Activated CD8-positive, alpha-beta T cell treated with anti-CD3 and anti-CD28 coated beads for 36 hours (primary cell): ENCODE data around the gene NHSL1. TPM values are rescaled to one million over a fixed set of nuclear protein-coding genes. Genes with fewer than 3 reads are reported as not detected.

Experiments
- ATAC-seq: fragments of 200-7000 bp; cut with Tn5 transposase; one replicate; pipeline ENCODE4 v1.10.0; 2021; ENCODE audit warnings: mild to moderate bottlenecking, moderate library complexity
- CTCF ChIA-PET: fragments of 350-600 bp; sonication (Branson Sonifier 250); formaldehyde crosslinking; loops from one replicate; lab custom pipeline; 2021; ENCODE audit warnings: antibody characterized with exemption; lab: Charles Lee
- POLR2A ChIA-PET: fragments of 350-600 bp; sonication (Branson Sonifier 250); formaldehyde crosslinking; loops from one replicate; lab custom pipeline; 2021; ENCODE audit warnings: antibody characterized with exemption; lab: Charles Lee
- DNase-seq: peaks from one replicate; pipeline ENCODE4 v3.0.0-alpha.2; 2020
- H3K27ac Mint-ChIP-seq: one replicate; pipeline ENCODE4 v1.8.0; 2021; ENCODE audit warnings: mild to moderate bottlenecking, mixed read lengths
- H3K27me3 Mint-ChIP-seq: one replicate; pipeline ENCODE4 v1.8.0; 2021; ENCODE audit warnings: mixed read lengths
- H3K36me3 Mint-ChIP-seq: one replicate; pipeline ENCODE4 v1.8.0; 2021; ENCODE audit warnings: low read depth, mixed read lengths
- H3K4me1 Mint-ChIP-seq: one replicate; pipeline ENCODE4 v1.8.0; 2021; ENCODE audit warnings: low read depth, mixed read lengths
- H3K4me3 Mint-ChIP-seq: one replicate; pipeline ENCODE4 v1.8.0; 2021; ENCODE audit warnings: mild to moderate bottlenecking, moderate library complexity, mixed read lengths
- H3K9me3 Mint-ChIP-seq: one replicate; pipeline ENCODE4 v1.8.0; 2021; ENCODE audit warnings: mixed read lengths
- intact Hi-C: fragments of 100-400 bp; cut with micrococcal nuclease; formaldehyde crosslinking; loops from one replicate; pipeline ENCODE4 v1.10.0; 2022
- total RNA-seq, 2 experiments: library from RNA; stranded (reverse); gene quantifications; one replicate each; pipeline ENCODE4 v1.2.3, GENCODE V29; 2021
- TF ChIP-seq, protein P1 (sequence below): fragments of 200-600 bp; IDR thresholded peaks from one replicate; pipeline ENCODE4 v1.8.0; 2022; ENCODE audit warnings: antibody characterized with exemption, mild to moderate bottlenecking

Gene NHSL1
- total RNA-seq, 2 experiments from 2014 or later = 0.18 to 0.49 TPM

DNA sequence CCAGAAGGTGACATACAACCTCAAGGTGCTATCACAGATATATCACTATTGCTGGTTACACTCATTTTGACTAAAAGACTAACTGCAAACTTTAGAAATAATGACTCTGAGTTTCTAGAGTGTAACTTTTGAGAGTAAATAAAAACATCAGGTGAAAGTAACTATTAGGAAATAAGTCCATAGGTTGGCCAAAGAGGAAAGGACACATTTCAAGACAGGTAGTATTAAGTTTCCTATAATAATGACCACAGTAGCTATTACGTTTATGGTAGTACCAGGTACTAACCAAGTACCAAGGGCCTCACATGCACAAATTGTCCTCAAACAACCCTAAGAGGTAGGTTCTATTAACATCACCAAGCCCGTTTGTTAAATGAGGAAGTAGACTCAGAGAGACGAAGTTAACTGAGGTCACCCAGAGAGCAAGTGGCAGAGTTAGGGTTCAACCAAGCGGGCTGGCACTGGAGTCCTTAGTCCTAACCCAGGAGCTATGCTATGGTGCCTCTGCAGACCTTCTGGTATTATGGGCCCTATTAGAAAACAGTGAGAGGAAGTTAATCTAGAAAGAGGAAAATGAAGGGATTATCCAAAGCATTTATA lies 58.4 kb downstream of the NHSL1 start:
- intact Hi-C loops = no loop called here
- H3K9me3 Mint-ChIP-seq = no peaks in the 10 kb centered on the region
- H3K36me3 Mint-ChIP-seq = no peaks in the 10 kb centered on the region
- no peaks in the 10 kb centered on the region for H3K4me1 Mint-ChIP-seq
- H3K4me3 Mint-ChIP-seq = no peak overlapping the region
- ATAC-seq (no peak), DNase-seq (no peak)
- H3K27me3 Mint-ChIP-seq = no peaks in the 10 kb centered on the region
- ChIA-PET CTCF (interaction anchor here (1.1 to 3.1 kb wide), 4 partner anchors 12 to 120 kb away, joined by 3 to 11 read pairs (median 4); no protein-coding TSS in a partner anchor), POLR2A (no interaction called here)
- no peak overlapping the region for H3K27ac Mint-ChIP-seq
- TF ChIP-seq, protein P1, sequence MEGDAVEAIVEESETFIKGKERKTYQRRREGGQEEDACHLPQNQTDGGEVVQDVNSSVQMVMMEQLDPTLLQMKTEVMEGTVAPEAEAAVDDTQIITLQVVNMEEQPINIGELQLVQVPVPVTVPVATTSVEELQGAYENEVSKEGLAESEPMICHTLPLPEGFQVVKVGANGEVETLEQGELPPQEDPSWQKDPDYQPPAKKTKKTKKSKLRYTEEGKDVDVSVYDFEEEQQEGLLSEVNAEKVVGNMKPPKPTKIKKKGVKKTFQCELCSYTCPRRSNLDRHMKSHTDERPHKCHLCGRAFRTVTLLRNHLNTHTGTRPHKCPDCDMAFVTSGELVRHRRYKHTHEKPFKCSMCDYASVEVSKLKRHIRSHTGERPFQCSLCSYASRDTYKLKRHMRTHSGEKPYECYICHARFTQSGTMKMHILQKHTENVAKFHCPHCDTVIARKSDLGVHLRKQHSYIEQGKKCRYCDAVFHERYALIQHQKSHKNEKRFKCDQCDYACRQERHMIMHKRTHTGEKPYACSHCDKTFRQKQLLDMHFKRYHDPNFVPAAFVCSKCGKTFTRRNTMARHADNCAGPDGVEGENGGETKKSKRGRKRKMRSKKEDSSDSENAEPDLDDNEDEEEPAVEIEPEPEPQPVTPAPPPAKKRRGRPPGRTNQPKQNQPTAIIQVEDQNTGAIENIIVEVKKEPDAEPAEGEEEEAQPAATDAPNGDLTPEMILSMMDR = no peak

DNA sequence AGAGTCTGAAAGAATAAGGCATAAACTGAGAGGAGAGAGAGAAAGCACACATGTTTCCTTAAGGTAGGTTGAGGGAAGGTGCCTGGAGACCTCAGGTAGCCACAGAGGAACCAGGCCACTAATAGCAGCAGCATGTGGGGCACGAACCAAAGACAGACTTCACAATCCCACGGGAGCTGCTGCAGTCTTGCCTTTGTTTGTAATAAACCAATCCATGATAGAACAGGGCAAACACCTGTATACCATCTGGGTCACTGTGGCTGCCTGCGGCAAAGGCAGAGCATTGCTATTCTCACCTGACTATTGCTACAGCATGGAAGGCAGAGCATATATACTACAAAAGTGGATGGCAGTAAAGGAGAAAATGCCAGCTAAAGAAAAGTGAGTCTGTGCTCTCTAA lies 59.0 kb downstream of the NHSL1 start:
- TF ChIP-seq, protein P1 = no peak
- Mint-ChIP-seq H3K36me3 (no peaks in the 10 kb centered on the region), H3K27ac (no peak overlapping the region), H3K4me3 (no peak overlapping the region), H3K27me3 (no peaks in the 10 kb centered on the region), H3K9me3 (no peaks in the 10 kb centered on the region), H3K4me1 (no peaks in the 10 kb centered on the region)
- DNase-seq (no peak), ATAC-seq (no peak)
- intact Hi-C loops = no loop called here
- POLR2A ChIA-PET = no interaction called here
- CTCF ChIA-PET = interaction anchor here (0.6 to 3.1 kb wide), 3 partner anchors 12 to 324 kb away, joined by 4 to 11 read pairs (median 4); no protein-coding TSS in a partner anchor

DNA sequence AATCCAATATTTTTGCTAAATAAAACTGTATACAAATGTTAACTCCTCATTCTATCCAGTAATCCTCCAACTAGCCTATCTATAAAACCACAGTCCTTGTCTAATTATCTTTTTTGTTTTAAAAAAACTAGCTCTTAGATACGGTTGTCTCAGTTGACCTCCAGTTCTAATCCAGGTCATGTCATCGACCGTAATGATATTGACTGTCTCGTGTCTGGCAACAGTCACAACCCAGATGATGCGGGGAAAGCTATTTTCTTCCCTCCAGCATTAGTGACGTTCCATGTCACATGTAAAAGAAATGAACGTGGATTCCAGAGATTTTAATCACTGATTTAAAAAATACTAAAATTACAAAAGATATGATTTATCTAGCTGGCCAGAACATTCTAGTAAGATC lies 59.7 kb downstream of the NHSL1 start:
- no peak overlapping the region for H3K4me3 Mint-ChIP-seq
- intact Hi-C loops = no loop called here
- no peaks in the 10 kb centered on the region for H3K9me3 Mint-ChIP-seq
- no peaks in the 10 kb centered on the region for H3K4me1 Mint-ChIP-seq
- H3K36me3 Mint-ChIP-seq = no peaks in the 10 kb centered on the region
- no peak for ATAC-seq
- H3K27me3 Mint-ChIP-seq = no peaks in the 10 kb centered on the region
- CTCF ChIA-PET = interaction anchor here (0.6 to 3.1 kb wide), 2 partner anchors 11 to 323 kb away, joined by 4 to 11 read pairs; no protein-coding TSS in a partner anchor
- no peak overlapping the region for H3K27ac Mint-ChIP-seq
- DNase-seq = no peak
- POLR2A ChIA-PET = no interaction called here
- TF ChIP-seq, protein P1 = no peak

DNA sequence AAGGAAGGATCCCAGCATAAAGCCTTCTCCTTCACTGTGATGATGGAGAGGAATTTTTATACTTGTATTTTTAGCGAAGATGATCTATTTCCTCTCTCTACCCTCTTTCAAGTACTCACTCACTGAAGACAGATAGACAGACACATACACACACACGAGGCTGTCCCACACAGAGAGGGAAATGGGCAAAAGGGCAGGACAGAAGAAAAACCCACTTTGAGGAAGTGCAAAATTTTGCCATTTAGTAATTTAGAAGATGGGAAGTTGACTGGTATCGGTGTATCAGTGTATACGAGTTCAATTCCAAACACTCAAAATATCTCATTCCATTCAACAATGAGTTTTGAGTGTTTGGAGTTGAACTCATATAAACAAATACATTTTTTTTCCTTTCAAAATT lies 64.4 kb downstream of the NHSL1 start:
- CTCF ChIA-PET = interaction anchor here (1.7 to 5.0 kb wide), 2 partner anchors 74 to 83 kb away, joined by 6 to 24 read pairs; no protein-coding TSS in a partner anchor
- Mint-ChIP-seq H3K27me3 (no peaks in the 10 kb centered on the region), H3K4me3 (no peak overlapping the region), H3K9me3 (no peaks in the 10 kb centered on the region), H3K27ac (no peak overlapping the region), H3K4me1 (no peaks in the 10 kb centered on the region), H3K36me3 (no peaks in the 10 kb centered on the region)
- intact Hi-C loops = no loop called here
- DNase-seq (no peak), ATAC-seq (no peak)
- TF ChIP-seq, protein P1 = no peak
- POLR2A ChIA-PET = interaction anchor here (0.7 kb wide), 1 partner anchor 18 kb away, joined by 3 read pairs; no protein-coding TSS in a partner anchor

DNA sequence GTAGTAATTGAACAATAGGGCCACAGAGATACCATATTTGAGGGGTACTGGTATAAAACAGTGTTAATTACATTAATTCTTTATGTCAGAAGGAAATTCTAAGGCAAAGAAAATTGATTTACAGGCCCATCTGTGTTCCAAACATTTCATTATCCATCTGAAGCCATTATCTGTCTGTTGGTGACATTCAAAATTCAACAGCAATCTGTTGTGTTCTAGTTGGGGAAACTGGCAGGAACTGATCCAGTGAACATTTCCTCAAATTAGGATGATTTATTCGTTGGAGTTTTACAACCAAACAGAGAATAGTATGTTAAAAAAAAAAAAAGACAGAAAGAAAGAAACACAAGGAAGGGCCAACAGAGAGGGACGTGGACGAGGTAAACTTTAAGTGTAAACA lies 65.2 kb downstream of the NHSL1 start:
- POLR2A ChIA-PET = no interaction called here
- intact Hi-C loops = no loop called here
- CTCF ChIA-PET = interaction anchor here (1.7 to 5.0 kb wide), 2 partner anchors 75 to 83 kb away, joined by 6 to 24 read pairs; no protein-coding TSS in a partner anchor
- Mint-ChIP-seq H3K4me3 (no peak overlapping the region), H3K27me3 (peaks cover 3% of the 10 kb centered on the region), H3K4me1 (no peaks in the 10 kb centered on the region), H3K27ac (no peak overlapping the region), H3K9me3 (no peaks in the 10 kb centered on the region), H3K36me3 (no peaks in the 10 kb centered on the region)
- ATAC-seq (no peak), DNase-seq (no peak)
- TF ChIP-seq, protein P1 = no peak
